ENCODE data around the gene RFPL3. TPM values are rescaled to one million over a fixed set of nuclear protein-coding genes. Genes with fewer than 3 reads are reported as not detected.

The RFPL3 gene
- total and polyA plus RNA-seq, 10 of the 15 experiments (the other 5 are each of a cell fraction or from before 2014, with no cell fraction given): not detected

- TF ChIP-seq NR2F1 (conservative IDR thresholded peaks at IDR 0.05): no peak
- TF ChIP-seq CEBPB (IDR thresholded peaks at IDR 0.05; ENCODE audit: borderline replicate concordance in 1 of 2, low read depth in 2 of 2, low read length in 2 of 2): no peak
- TF ChIP-seq CEBPZ (IDR thresholded peaks at IDR 0.05; ENCODE audit: low read depth, low read length): no peak
- TF ChIP-seq ZNF622 (IDR thresholded peaks at IDR 0.05): no peak
- TF ChIP-seq LARP7 (IDR thresholded peaks at IDR 0.05): no peak
- TF ChIP-seq, protein P1, sequence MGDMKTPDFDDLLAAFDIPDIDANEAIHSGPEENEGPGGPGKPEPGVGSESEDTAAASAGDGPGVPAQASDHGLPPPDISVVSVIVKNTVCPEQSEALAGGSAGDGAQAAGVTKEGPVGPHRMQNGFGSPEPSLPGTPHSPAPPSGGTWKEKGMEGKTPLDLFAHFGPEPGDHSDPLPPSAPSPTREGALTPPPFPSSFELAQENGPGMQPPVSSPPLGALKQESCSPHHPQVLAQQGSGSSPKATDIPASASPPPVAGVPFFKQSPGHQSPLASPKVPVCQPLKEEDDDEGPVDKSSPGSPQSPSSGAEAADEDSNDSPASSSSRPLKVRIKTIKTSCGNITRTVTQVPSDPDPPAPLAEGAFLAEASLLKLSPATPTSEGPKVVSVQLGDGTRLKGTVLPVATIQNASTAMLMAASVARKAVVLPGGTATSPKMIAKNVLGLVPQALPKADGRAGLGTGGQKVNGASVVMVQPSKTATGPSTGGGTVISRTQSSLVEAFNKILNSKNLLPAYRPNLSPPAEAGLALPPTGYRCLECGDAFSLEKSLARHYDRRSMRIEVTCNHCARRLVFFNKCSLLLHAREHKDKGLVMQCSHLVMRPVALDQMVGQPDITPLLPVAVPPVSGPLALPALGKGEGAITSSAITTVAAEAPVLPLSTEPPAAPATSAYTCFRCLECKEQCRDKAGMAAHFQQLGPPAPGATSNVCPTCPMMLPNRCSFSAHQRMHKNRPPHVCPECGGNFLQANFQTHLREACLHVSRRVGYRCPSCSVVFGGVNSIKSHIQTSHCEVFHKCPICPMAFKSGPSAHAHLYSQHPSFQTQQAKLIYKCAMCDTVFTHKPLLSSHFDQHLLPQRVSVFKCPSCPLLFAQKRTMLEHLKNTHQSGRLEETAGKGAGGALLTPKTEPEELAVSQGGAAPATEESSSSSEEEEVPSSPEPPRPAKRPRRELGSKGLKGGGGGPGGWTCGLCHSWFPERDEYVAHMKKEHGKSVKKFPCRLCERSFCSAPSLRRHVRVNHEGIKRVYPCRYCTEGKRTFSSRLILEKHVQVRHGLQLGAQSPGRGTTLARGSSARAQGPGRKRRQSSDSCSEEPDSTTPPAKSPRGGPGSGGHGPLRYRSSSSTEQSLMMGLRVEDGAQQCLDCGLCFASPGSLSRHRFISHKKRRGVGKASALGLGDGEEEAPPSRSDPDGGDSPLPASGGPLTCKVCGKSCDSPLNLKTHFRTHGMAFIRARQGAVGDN (IDR thresholded peaks at IDR 0.05): no peak
- TF ChIP-seq, protein P2, sequence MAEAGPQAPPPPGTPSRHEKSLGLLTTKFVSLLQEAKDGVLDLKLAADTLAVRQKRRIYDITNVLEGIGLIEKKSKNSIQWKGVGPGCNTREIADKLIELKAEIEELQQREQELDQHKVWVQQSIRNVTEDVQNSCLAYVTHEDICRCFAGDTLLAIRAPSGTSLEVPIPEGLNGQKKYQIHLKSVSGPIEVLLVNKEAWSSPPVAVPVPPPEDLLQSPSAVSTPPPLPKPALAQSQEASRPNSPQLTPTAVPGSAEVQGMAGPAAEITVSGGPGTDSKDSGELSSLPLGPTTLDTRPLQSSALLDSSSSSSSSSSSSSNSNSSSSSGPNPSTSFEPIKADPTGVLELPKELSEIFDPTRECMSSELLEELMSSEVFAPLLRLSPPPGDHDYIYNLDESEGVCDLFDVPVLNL (IDR thresholded peaks at IDR 0.05; ENCODE audit: low read depth, low read length): no peak
- no peak for TF ChIP-seq JUND (IDR thresholded peaks at IDR 0.05; ENCODE audit: low read depth, low read length)
- TF ChIP-seq IKZF1 (conservative IDR thresholded peaks at IDR 0.05): no peak
- no peak for TF ChIP-seq CUX1 (IDR thresholded peaks at IDR 0.05; ENCODE audit: insufficient replicate concordance, low read depth, low read length)
- SMC1A ChIA-PET (ENCODE audit: uncharacterized antibody, unreplicated experiment): interaction anchor here (0.6 to 1.1 kb wide), 2 partner anchors 8 to 250 kb away, joined by 3 read pairs; no protein-coding TSS in a partner anchor
These were observed 52.3 kb downstream of the RFPL3 start for GRCh38 chr22:32409977-32410376.

More at GRCh38 chr22:32409977-32410376, 52.3 kb downstream of the RFPL3 start:
- Histone ChIP-seq H4K20me1 (ENCODE audit: control insufficient read depth, insufficient read depth) (no peaks in the 10 kb centered on the region), H3K36me3 (ENCODE audit: control insufficient read depth in 2 of 2, insufficient read depth in 2 of 2, low read length in 1 of 2) (peaks cover 0 to 3% of the 10 kb centered on the region in 2 experiments; a peak in 3 of 4 replicates), H3K4me2 (ENCODE audit: control insufficient read depth, insufficient read depth) (peak overlapping the region; percentile 84), H3K4me1 (ENCODE audit: control insufficient read depth, insufficient read depth, low read length) (peaks cover 17% of the 10 kb centered on the region; the same call in 1 of the 2 replicates), H3K9ac (ENCODE audit: control insufficient read depth, insufficient read depth, low read length) (no peak overlapping the region), H2AFZ (ENCODE audit: control insufficient read depth, low read depth, low read length) (no peak overlapping the region), H3K27ac (ENCODE audit: control insufficient read depth, insufficient read depth) (no peak overlapping the region), H3K9me3 (replicated peaks; ENCODE audit: control insufficient read depth, insufficient read depth, low read length) (no peaks in the 10 kb centered on the region), H3K27me3 (replicated peaks in 1 of 2; ENCODE audit: control insufficient read depth in 2 of 2, insufficient read depth in 2 of 2, low read length in 1 of 2) (no peaks in the 10 kb centered on the region), H3K79me2 (ENCODE audit: control insufficient read depth, insufficient read depth, low read length) (peaks cover 29% of the 10 kb centered on the region), H3K4me3 (peak overlapping the region; percentile 81; the same call in 1 of the 2 replicates)
- POLR2A ChIA-PET: no interaction called here
- WGBS (ENCODE audit: insufficient coverage, insufficient replicate concordance, low lambda C conversion rate, missing lambda C conversion rate): 95% methylated on average over 9 of the region's 9 CpGs
- intact Hi-C loops (cut with micrococcal nuclease; ENCODE audit: unreplicated experiment) (no loop called here), in situ Hi-C loops (cut with MboI) (no loop called here)
- FAIRE-seq (no peak), ATAC-seq (no peak), DNase-seq (ENCODE audit: low read depth, low spot score) (no peak)
- CTCF ChIA-PET: interaction anchor here (1.0 to 3.8 kb wide), 2 partner anchors 17 to 65 kb away, joined by 3 to 39 read pairs; partner anchors contain the start of gene FBXO7
- RAD21 ChIA-PET (ENCODE audit: unreplicated experiment): interaction anchor here (0.7 kb wide), 1 partner anchor 72 kb away, joined by 3 read pairs; no protein-coding TSS in a partner anchor
- BruUV-seq (replicated peaks): no TSS peak

All from GM12878 (cell line).